MM.1S (cell line): ENCODE data around the gene TDRD12.
A peak's percentile ranks its signal among the peaks of the same experiment; 100 is the strongest.
"Not testable (repeated sequence)": the region's sequence is repeated elsewhere in the genome, so short reads cannot be mapped to it uniquely, and the experiment has no call there.

Experiments used
- DNase-seq: peaks from one replicate; pipeline ENCODE4 v3.0.0-alpha.2; 2015
- H2AFZ ChIP-seq: fragments of 300-600 bp; sonication (generic); 2 replicates; pipeline ENCODE4 v1.6.0; 2016; ENCODE audit warnings: antibody characterized with exemption, low read length
- H3F3A ChIP-seq: fragments of 300-600 bp; sonication (generic); 2 replicates; pipeline ENCODE4 v1.6.1; 2016; ENCODE audit warnings: mild to moderate bottlenecking, antibody characterized with exemption, low read length, moderate library complexity, mixed read lengths; ENCODE audit not compliant: insufficient read depth
- H3K27ac ChIP-seq: fragments of 300-600 bp; sonication (generic); 2 replicates; pipeline ENCODE4 v1.5.1; 2016; ENCODE audit warnings: mild to moderate bottlenecking, low read length
- H3K27me3 ChIP-seq: fragments of 300-600 bp; sonication (generic); replicated peaks from 2 replicates; pipeline ENCODE4 v1.6.0; 2016; ENCODE audit warnings: low read length; ENCODE audit not compliant: insufficient read depth
- H3K36me3 ChIP-seq: fragments of 300-600 bp; sonication (generic); replicated peaks from 2 replicates; pipeline ENCODE4 v1.6.1; 2016; ENCODE audit warnings: mild to moderate bottlenecking, low read length, mixed read lengths; ENCODE audit not compliant: insufficient read depth
- H3K4me1 ChIP-seq: fragments of 300-600 bp; sonication (generic); 2 replicates; pipeline ENCODE4 v1.6.1; 2016; ENCODE audit warnings: low read length, mixed read lengths
- H3K4me2 ChIP-seq: fragments of 300-600 bp; sonication (generic); 2 replicates; pipeline ENCODE4 v1.6.0; 2016; ENCODE audit warnings: low read depth, low read length
- H3K4me3 ChIP-seq: fragments of 300-600 bp; sonication (generic); 2 replicates; pipeline ENCODE4 v1.5.1; 2016; ENCODE audit warnings: low read length, mixed read lengths
- H3K79me2 ChIP-seq: fragments of 300-600 bp; sonication (generic); 2 replicates; pipeline ENCODE4 v1.6.1; 2016; ENCODE audit warnings: mixed run types, low read length, mixed read lengths
- H3K9ac ChIP-seq: fragments of 300-600 bp; sonication (generic); 2 replicates; pipeline ENCODE4 v1.6.1; 2016; ENCODE audit warnings: low read length, mixed read lengths
- H3K9me2 ChIP-seq: fragments of 300-600 bp; sonication (generic); replicated peaks from 2 replicates; pipeline ENCODE4 v1.6.1; 2016; ENCODE audit warnings: mild to moderate bottlenecking, low read length, mixed read lengths; ENCODE audit not compliant: insufficient read depth
- H3K9me3 ChIP-seq: fragments of 300-600 bp; sonication (generic); replicated peaks from 2 replicates; pipeline ENCODE4 v1.6.1; 2016; ENCODE audit warnings: mild to moderate bottlenecking, low read length, mixed read lengths; ENCODE audit not compliant: insufficient read depth
- H4K20me1 ChIP-seq: fragments of 300-600 bp; sonication (generic); 2 replicates; pipeline ENCODE4 v1.6.1; 2016; ENCODE audit warnings: mild to moderate bottlenecking, low read length, moderate library complexity, mixed read lengths; ENCODE audit not compliant: insufficient read depth
- CTCF ChIP-seq: fragments of 300-600 bp; sonication (generic); IDR thresholded peaks from 2 replicates; pipeline ENCODE4 v1.5.1; 2016; ENCODE audit warnings: antibody characterized with exemption, low read length, mixed read lengths
- EZH2 ChIP-seq: fragments of 300-600 bp; sonication (generic); optimal IDR thresholded peaks from 2 replicates; pipeline ENCODE3; 2017; ENCODE audit warnings: low read depth, mild to moderate bottlenecking, antibody characterized with exemption, low read length, mixed read lengths
- EZH2phosphoT487 ChIP-seq: fragments of 300-600 bp; sonication (generic); IDR thresholded peaks from 2 replicates; pipeline ENCODE4 v1.6.1; 2018; ENCODE audit warnings: antibody characterized with exemption, low read length

Gene TDRD12

GRCh38 chr19:32744555-32745325 lies 25.2 kb downstream of the TDRD12 start:
- H3K27ac ChIP-seq, result no peak overlapping the region
- no peaks in the 10 kb centered on the region for H3K4me1 ChIP-seq
- H3K9me3 ChIP-seq, result no peaks in the 10 kb centered on the region
- H3K9me2 ChIP-seq, result no peaks in the 10 kb centered on the region
- H2AFZ ChIP-seq, result no peak overlapping the region
- no peaks in the 10 kb centered on the region for H3F3A ChIP-seq
- no peaks in the 10 kb centered on the region; the same call in 1 of the 2 replicates for H3K27me3 ChIP-seq
- H3K4me2 ChIP-seq, result no peak overlapping the region
- H3K9ac ChIP-seq, result no peak overlapping the region
- TF ChIP-seq EZH2phosphoT487, result no peak
- no peak for TF ChIP-seq EZH2
- no peak for TF ChIP-seq CTCF
- H3K79me2 ChIP-seq, result no peaks in the 10 kb centered on the region
- H3K36me3 ChIP-seq, result no peaks in the 10 kb centered on the region
- H4K20me1 ChIP-seq, result no peaks in the 10 kb centered on the region
- DNase-seq, result no peak
- no peak overlapping the region for H3K4me3 ChIP-seq

GRCh38 chr19:32745594-32746251 lies 26.2 kb downstream of the TDRD12 start:
- not testable (repeated sequence) for H3K9me2 ChIP-seq, H3K4me1 ChIP-seq, H3K4me3 ChIP-seq, H3K9ac ChIP-seq, H3K79me2 ChIP-seq, H2AFZ ChIP-seq, DNase-seq, H4K20me1 ChIP-seq, H3F3A ChIP-seq, H3K27ac ChIP-seq, H3K9me3 ChIP-seq, H3K36me3 ChIP-seq, H3K27me3 ChIP-seq, H3K4me2 ChIP-seq

- DNase-seq, H2AFZ ChIP-seq, H3K79me2 ChIP-seq: not testable (repeated sequence)
Observed at GRCh38 chr19:32746631-32747196, 27.1 kb downstream of the TDRD12 start.

GRCh38 chr19:32748497-32748896 lies 28.9 kb downstream of the TDRD12 start:
- H3K79me2 ChIP-seq, result no peaks in the 10 kb centered on the region
- H4K20me1 ChIP-seq, result no peaks in the 10 kb centered on the region

More at GRCh38 chr19:32746631-32747196, 27.1 kb downstream of the TDRD12 start:
- H3K4me2 ChIP-seq, H3K27me3 ChIP-seq, H3K36me3 ChIP-seq, H3K9me2 ChIP-seq, H3K9ac ChIP-seq, H3K4me1 ChIP-seq, H3F3A ChIP-seq, H3K4me3 ChIP-seq, H4K20me1 ChIP-seq, H3K27ac ChIP-seq, H3K9me3 ChIP-seq: not testable (repeated sequence)

More at GRCh38 chr19:32748497-32748896, 28.9 kb downstream of the TDRD12 start:
- DNase-seq, result no peak
- no peak overlapping the region for H3K9ac ChIP-seq
- no peaks in the 10 kb centered on the region for H3K27me3 ChIP-seq
- no peaks in the 10 kb centered on the region for H3K9me3 ChIP-seq
- TF ChIP-seq EZH2 (no peak), CTCF (0 out of 2 replicates have a peak, but pooled peaks have one; percentile 19)
- no peaks in the 10 kb centered on the region for H3K4me1 ChIP-seq
- H3K27ac ChIP-seq, result no peak overlapping the region
- no peak overlapping the region for H3K4me3 ChIP-seq
- no peak overlapping the region for H3K4me2 ChIP-seq
- H3K9me2 ChIP-seq, result no peaks in the 10 kb centered on the region
- no peaks in the 10 kb centered on the region for H3F3A ChIP-seq
- no peak overlapping the region for H2AFZ ChIP-seq
- H3K36me3 ChIP-seq, result no peaks in the 10 kb centered on the region
